ENCODE data around the gene AIMP1. TPM values are rescaled to one million over a fixed set of nuclear protein-coding genes. Genes with fewer than 3 reads are reported as not detected.

AIMP1 gene
- polyA plus RNA-seq, 3 donors = 15.2 to 65.6 (median 56.1) TPM

DNA sequence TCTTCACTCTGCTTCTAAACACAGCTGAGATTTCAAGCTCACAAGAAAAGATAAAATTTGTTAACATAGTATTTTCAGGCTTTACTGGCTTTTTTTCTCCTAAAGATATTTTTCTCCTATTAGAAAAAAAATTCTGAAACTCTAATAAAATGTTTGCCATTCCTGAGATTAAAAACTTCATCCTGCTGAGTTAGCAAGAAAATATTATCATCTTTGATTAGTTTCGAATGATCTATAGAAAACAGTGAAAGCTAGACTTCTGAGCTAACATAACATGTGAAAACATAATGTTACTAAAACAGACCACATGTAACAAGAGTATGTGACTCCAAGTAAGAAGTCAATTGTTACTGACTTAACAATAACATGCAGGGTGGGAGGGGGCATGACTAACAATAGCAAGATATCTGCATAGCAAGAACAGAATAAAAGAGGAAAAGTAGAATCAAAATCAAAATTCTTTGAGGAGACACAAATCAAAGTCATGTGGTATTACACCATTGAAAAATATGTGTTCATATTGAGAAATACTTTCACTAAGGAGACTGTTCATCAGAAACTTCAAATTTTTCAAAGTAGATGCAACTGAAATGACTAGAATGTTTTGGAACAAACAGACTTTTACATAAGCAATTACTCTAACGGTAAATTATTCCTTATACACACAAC is 14.8 kb upstream of the AIMP1 start:
- no peaks in the 10 kb centered on the region for H3K27me3 Mint-ChIP-seq (ENCODE audit: low read depth in 3 of 3)
- H3K9me3 ChIP-seq (replicated peaks in 1 of 2; ENCODE audit: control insufficient read depth in 1 of 2, insufficient read depth in 1 of 2, low read length in 2 of 2) = peaks cover 3 to 4% of the 10 kb centered on the region in 2 donors
- H3K27ac Mint-ChIP-seq = no peak overlapping the region
- peaks cover 42 to 58% of the 10 kb centered on the region in 2 donors for H3K36me3 Mint-ChIP-seq
- TF ChIP-seq, protein P1, sequence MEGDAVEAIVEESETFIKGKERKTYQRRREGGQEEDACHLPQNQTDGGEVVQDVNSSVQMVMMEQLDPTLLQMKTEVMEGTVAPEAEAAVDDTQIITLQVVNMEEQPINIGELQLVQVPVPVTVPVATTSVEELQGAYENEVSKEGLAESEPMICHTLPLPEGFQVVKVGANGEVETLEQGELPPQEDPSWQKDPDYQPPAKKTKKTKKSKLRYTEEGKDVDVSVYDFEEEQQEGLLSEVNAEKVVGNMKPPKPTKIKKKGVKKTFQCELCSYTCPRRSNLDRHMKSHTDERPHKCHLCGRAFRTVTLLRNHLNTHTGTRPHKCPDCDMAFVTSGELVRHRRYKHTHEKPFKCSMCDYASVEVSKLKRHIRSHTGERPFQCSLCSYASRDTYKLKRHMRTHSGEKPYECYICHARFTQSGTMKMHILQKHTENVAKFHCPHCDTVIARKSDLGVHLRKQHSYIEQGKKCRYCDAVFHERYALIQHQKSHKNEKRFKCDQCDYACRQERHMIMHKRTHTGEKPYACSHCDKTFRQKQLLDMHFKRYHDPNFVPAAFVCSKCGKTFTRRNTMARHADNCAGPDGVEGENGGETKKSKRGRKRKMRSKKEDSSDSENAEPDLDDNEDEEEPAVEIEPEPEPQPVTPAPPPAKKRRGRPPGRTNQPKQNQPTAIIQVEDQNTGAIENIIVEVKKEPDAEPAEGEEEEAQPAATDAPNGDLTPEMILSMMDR (IDR thresholded peaks at IDR 0.05) = no peak
- H3K4me2 ChIP-seq (replicated peaks; ENCODE audit: extremely low read depth, low read length, poor library complexity, severe bottlenecking) = no peak overlapping the region
- H3K4me1 ChIP-seq (ENCODE audit: control insufficient read depth in 1 of 2, insufficient read depth in 2 of 2, low read length in 2 of 2) = no peaks in the 10 kb centered on the region
- H3K27ac ChIP-seq (ENCODE audit: low read depth in 1 of 2, low read length in 2 of 2) = no peak overlapping the region
- peaks cover 0 to 7% (median 4%) of the 10 kb centered on the region in 7 donors for H3K9me3 Mint-ChIP-seq
- H3K9ac ChIP-seq (ENCODE audit: insufficient read depth, low read length, poor library complexity, severe bottlenecking) = no peak overlapping the region
- H3K79me2 ChIP-seq (ENCODE audit: insufficient read depth, low read length) = no peaks in the 10 kb centered on the region
- no peak overlapping the region for H2AFZ ChIP-seq (ENCODE audit: insufficient read depth, low read depth, low read length, poor library complexity, severe bottlenecking)
- peaks cover 4% of the 10 kb centered on the region for H3K4me1 Mint-ChIP-seq
- H3K4me3 Mint-ChIP-seq = no peak overlapping the region
- no peak for DNase-seq
- intact Hi-C loops (cut with micrococcal nuclease) = no loop called here
- peaks cover 6 to 70% of the 10 kb centered on the region in 2 donors for H3K36me3 ChIP-seq (replicated peaks in 1 of 2; ENCODE audit: control insufficient read depth in 1 of 2, insufficient read depth in 2 of 2, low read length in 2 of 2)
- H4K20me1 ChIP-seq (ENCODE audit: insufficient read depth, low read length) = no peaks in the 10 kb centered on the region
- H3K27me3 ChIP-seq (ENCODE audit: control insufficient read depth in 2 of 2, insufficient read depth in 2 of 2, low read length in 2 of 2) = no peaks in the 10 kb centered on the region
- no peak overlapping the region for H3K4me3 ChIP-seq (replicated peaks in 1 of 3; ENCODE audit: low read depth in 2 of 3, low read length in 3 of 3)
- no CpG with 5 or more reads among the region's 2 CpGs for WGBS (ENCODE audit: insufficient coverage)

DNA sequence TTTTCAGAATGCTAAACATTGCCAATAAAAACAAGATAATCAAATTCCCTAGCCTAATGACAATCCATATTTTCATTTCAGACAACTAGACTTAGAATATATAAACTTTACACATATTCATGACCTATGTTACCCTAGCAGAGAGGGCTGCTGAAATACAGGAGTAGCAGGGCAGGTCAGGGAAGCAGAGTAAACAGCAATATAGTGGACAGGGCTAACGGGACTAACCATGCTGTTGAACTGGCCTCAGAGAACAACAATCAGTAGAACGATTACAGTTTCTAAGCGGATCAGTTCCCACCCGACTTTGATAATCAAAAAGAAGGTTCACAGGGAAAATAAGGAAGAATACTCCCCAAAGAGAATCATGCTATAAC is 14.3 kb upstream of the AIMP1 start:
- Histone ChIP-seq H3K27ac (ENCODE audit: low read depth in 1 of 2, low read length in 2 of 2) (no peak overlapping the region), H2AFZ (ENCODE audit: insufficient read depth, low read depth, low read length, poor library complexity, severe bottlenecking) (no peak overlapping the region), H4K20me1 (ENCODE audit: insufficient read depth, low read length) (no peaks in the 10 kb centered on the region), H3K9me3 (replicated peaks in 1 of 2; ENCODE audit: control insufficient read depth in 1 of 2, insufficient read depth in 1 of 2, low read length in 2 of 2) (peaks cover 3 to 4% of the 10 kb centered on the region in 2 donors), H3K27me3 (ENCODE audit: control insufficient read depth in 2 of 2, insufficient read depth in 2 of 2, low read length in 2 of 2) (no peaks in the 10 kb centered on the region), H3K4me3 (replicated peaks in 1 of 3; ENCODE audit: low read depth in 2 of 3, low read length in 3 of 3) (no peak overlapping the region), H3K79me2 (ENCODE audit: insufficient read depth, low read length) (no peaks in the 10 kb centered on the region), H3K4me1 (ENCODE audit: control insufficient read depth in 1 of 2, insufficient read depth in 2 of 2, low read length in 2 of 2) (no peaks in the 10 kb centered on the region), H3K36me3 (replicated peaks in 1 of 2; ENCODE audit: control insufficient read depth in 1 of 2, insufficient read depth in 2 of 2, low read length in 2 of 2) (peaks cover 9 to 75% of the 10 kb centered on the region in 2 donors), H3K4me2 (replicated peaks; ENCODE audit: extremely low read depth, low read length, poor library complexity, severe bottlenecking) (no peak overlapping the region), H3K9ac (ENCODE audit: insufficient read depth, low read length, poor library complexity, severe bottlenecking) (no peak overlapping the region)
- no peak for DNase-seq
- peaks cover 47 to 63% of the 10 kb centered on the region in 2 donors for H3K36me3 Mint-ChIP-seq
- no peak overlapping the region for H3K27ac Mint-ChIP-seq
- intact Hi-C loops (cut with micrococcal nuclease) = no loop called here
- no peak overlapping the region for H3K4me3 Mint-ChIP-seq
- no CpG with 5 or more reads among the region's 4 CpGs for WGBS (ENCODE audit: insufficient coverage)
- H3K4me1 Mint-ChIP-seq = peaks cover 4% of the 10 kb centered on the region
- no peaks in the 10 kb centered on the region for H3K27me3 Mint-ChIP-seq (ENCODE audit: low read depth in 3 of 3)
- TF ChIP-seq, protein P1 (IDR thresholded peaks at IDR 0.05) = no peak
- peaks cover 0 to 7% (median 4%) of the 10 kb centered on the region in 7 donors for H3K9me3 Mint-ChIP-seq

Data from CD14-positive monocyte (primary cell).